22Rv1 (cell line): ENCODE results near the gene PRDM16.

Experiments used
- ZFX ChIP-seq: fragments of 450-650 bp; IDR thresholded peaks from 2 replicates; pipeline ENCODE4 v1.6.1; 2017; ENCODE audit warnings: antibody characterized with exemption, borderline replicate concordance
- TF ChIP-seq, protein P1 (sequence below): fragments of 450-650 bp; IDR thresholded peaks from 2 replicates; pipeline ENCODE4 v1.5.1; 2017; ENCODE audit warnings: mild to moderate bottlenecking

DNA sequence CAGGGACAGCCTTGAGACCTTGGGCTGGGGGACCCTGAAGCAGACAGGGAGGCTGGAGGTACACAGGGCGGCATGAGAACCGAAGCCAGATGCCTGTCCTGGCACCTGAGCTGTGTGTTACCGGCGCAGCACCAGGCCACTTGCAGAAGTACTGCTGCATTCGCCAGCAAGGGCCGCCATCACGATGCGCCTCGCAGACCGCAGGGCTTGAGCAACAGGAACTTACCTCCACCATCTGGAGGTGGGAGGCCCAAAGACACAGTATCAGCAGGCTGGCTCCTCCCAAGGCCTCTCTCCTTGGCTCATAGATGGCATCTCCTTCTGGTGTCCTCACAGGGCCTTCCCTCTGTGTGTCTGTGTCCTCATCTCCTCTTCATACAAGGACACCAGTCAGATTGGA, 90.1 kb downstream of the PRDM16 start:
- TF ChIP-seq, protein P1, sequence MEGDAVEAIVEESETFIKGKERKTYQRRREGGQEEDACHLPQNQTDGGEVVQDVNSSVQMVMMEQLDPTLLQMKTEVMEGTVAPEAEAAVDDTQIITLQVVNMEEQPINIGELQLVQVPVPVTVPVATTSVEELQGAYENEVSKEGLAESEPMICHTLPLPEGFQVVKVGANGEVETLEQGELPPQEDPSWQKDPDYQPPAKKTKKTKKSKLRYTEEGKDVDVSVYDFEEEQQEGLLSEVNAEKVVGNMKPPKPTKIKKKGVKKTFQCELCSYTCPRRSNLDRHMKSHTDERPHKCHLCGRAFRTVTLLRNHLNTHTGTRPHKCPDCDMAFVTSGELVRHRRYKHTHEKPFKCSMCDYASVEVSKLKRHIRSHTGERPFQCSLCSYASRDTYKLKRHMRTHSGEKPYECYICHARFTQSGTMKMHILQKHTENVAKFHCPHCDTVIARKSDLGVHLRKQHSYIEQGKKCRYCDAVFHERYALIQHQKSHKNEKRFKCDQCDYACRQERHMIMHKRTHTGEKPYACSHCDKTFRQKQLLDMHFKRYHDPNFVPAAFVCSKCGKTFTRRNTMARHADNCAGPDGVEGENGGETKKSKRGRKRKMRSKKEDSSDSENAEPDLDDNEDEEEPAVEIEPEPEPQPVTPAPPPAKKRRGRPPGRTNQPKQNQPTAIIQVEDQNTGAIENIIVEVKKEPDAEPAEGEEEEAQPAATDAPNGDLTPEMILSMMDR: no peak
- no peak for TF ChIP-seq ZFX
